ENCODE results near the gene GNG12. TPM values are rescaled to one million over a fixed set of nuclear protein-coding genes. Genes with fewer than 3 reads are reported as not detected.
A peak's percentile ranks its signal among the peaks of the same experiment; 100 is the strongest.

GNG12 gene
- total and polyA plus RNA-seq, 8 donors: 7.3 to 39.8 (median 21.1) TPM

- H3K9me3 ChIP-seq: no peaks in the 10 kb centered on the region
- TF ChIP-seq CTCF (IDR thresholded peaks at IDR 0.05): no peak
- ATAC-seq (no peak), DNase-seq (no peak), FAIRE-seq (no peak)
- H3K4me1 ChIP-seq: peaks cover 0 to 11% (median 9%) of the 10 kb centered on the region in 3 donors
- WGBS, 2 donors: 82 to 86% methylated on average over 6 of the region's 6 CpGs
- no peak overlapping the region for H3K4me3 ChIP-seq
- H3K36me3 ChIP-seq: no peaks in the 10 kb centered on the region
- H3K27ac ChIP-seq: no peak overlapping the region
- intact Hi-C loops (cut with DNase I): loop anchor here in 2 of 3 donors (5.0 to 10.0 kb wide), 4 partner anchors 253 to 493 kb away; no protein-coding TSS in a partner anchor
- no peaks in the 10 kb centered on the region for H3K27me3 ChIP-seq
Measured at GRCh38 chr1:67851800-67852199, 18.5 kb upstream of the GNG12 start.

- no peak for TF ChIP-seq CTCF (IDR thresholded peaks at IDR 0.05)
- WGBS, 2 donors: 84 to 96% methylated on average over 1 of the region's 1 CpG
- peaks cover 0 to 11% (median 9%) of the 10 kb centered on the region in 3 donors for H3K4me1 ChIP-seq
- no peaks in the 10 kb centered on the region for H3K27me3 ChIP-seq
- H3K9me3 ChIP-seq: no peaks in the 10 kb centered on the region
- FAIRE-seq (no peak), ATAC-seq (peak; percentile 62 to 95 (median 92)), DNase-seq (peak; percentile 26 to 93 (median 86))
- H3K36me3 ChIP-seq: no peaks in the 10 kb centered on the region
- no peak overlapping the region for H3K4me3 ChIP-seq
- intact Hi-C loops (cut with DNase I): loop anchor here in 2 of 3 donors (5.0 to 10.0 kb wide), 4 partner anchors 254 to 494 kb away; no protein-coding TSS in a partner anchor
- H3K27ac ChIP-seq: peak overlapping the region in 1 of 4 donors; percentile 37
Measured at GRCh38 chr1:67850611-67851075, 17.4 kb upstream of the GNG12 start.

GRCh38 chr1:67850151-67850551 lies 16.9 kb upstream of the GNG12 start:
- DNase-seq: no peak
- Histone ChIP-seq H3K9me3 (no peaks in the 10 kb centered on the region), H3K27ac (peak overlapping the region in 1 of 4 donors; percentile 37), H3K4me1 (peaks cover 0 to 11% (median 9%) of the 10 kb centered on the region in 3 donors), H3K36me3 (no peaks in the 10 kb centered on the region), H3K4me3 (no peak overlapping the region), H3K27me3 (no peaks in the 10 kb centered on the region)
- ATAC-seq: peak; percentile 63 to 79 (median 70)
- intact Hi-C loops (cut with DNase I): loop anchor here in 2 of 3 donors (5.0 to 10.0 kb wide), 4 partner anchors 255 to 495 kb away; no protein-coding TSS in a partner anchor
- FAIRE-seq: peak; percentile 23
- TF ChIP-seq CTCF (IDR thresholded peaks at IDR 0.05): peak; percentile 8 to 48 (median 31)

- no peak for TF ChIP-seq CTCF (IDR thresholded peaks at IDR 0.05)
- intact Hi-C loops (cut with DNase I): loop anchor here in 1 of 3 donors (10.0 kb wide), 1 partner anchor 73 kb away; no protein-coding TSS in a partner anchor
- H3K4me3 ChIP-seq: no peak overlapping the region
- WGBS, 2 donors: 86 to 89% methylated on average over 2 of the region's 2 CpGs
- ATAC-seq (no peak), FAIRE-seq (no peak), DNase-seq (no peak)
- no peak overlapping the region for H3K27ac ChIP-seq
- no peaks in the 10 kb centered on the region for H3K9me3 ChIP-seq
- H3K4me1 ChIP-seq: peaks cover 0 to 11% (median 9%) of the 10 kb centered on the region in 3 donors
- no peaks in the 10 kb centered on the region for H3K27me3 ChIP-seq
- no peaks in the 10 kb centered on the region for H3K36me3 ChIP-seq
Measured at GRCh38 chr1:67847466-67847865, 14.2 kb upstream of the GNG12 start.

- no peak for ATAC-seq
- no peak for FAIRE-seq
Measured at GRCh38 chr1:67846538-67846937, 13.3 kb upstream of the GNG12 start.

More at GRCh38 chr1:67846538-67846937, 13.3 kb upstream of the GNG12 start:
- H3K4me3 ChIP-seq: no peak overlapping the region
- peaks cover 0 to 11% (median 9%) of the 10 kb centered on the region in 3 donors for H3K4me1 ChIP-seq
- H3K36me3 ChIP-seq: no peaks in the 10 kb centered on the region
- no peaks in the 10 kb centered on the region for H3K27me3 ChIP-seq
- 88% methylated on average over 1 of the region's 1 CpG for WGBS, 2 donors
- TF ChIP-seq CTCF (IDR thresholded peaks at IDR 0.05): no peak
- DNase-seq: no peak
- H3K9me3 ChIP-seq: no peaks in the 10 kb centered on the region
- intact Hi-C loops (cut with DNase I): loop anchor here in 1 of 3 donors (10.0 kb wide), 1 partner anchor 72 kb away; no protein-coding TSS in a partner anchor
- H3K27ac ChIP-seq: no peak overlapping the region

Data from pancreas (tissue), 10 donors.